LHCN-M2 (cell line): Measurements from ENCODE around the gene RIPPLY1. TPM values are rescaled to one million over a fixed set of nuclear protein-coding genes. Genes with fewer than 3 reads are reported as not detected.
"Not testable (repeated sequence)": the region's sequence is repeated elsewhere in the genome, so short reads cannot be mapped to it uniquely, and the experiment has no call there.

Source experiments
- DNase-seq: peaks from one replicate; pipeline ENCODE4 v3.0.0-alpha.2; 2012; ENCODE audit warnings: low read depth
- total RNA-seq: library from RNA; depleted of rRNA; stranded (reverse); fragments of >200 nt; gene quantifications from 2 replicates; pipeline ENCODE4 v1.2.3, GENCODE V29; 2014

The RIPPLY1 gene
- total RNA-seq, 1 experiment from 2014 or later = not detected

DNA sequence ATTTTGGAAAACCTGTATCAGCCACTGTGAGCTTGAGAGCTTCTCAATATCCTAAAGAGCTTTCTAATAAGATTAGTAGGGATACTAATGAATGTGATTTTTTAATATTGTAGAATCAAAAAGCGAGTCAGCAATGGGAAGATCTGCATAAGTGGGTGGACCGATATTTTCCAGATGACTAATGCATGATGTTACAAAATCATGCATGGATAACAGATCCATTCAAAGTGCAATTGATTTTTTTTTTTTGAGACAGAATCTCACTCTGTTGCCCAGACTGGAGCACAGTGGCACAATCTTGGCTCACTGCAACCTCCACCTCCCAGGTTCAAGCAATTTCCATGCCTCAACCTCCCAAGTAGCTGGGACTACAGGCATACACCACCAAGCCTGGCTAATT is 9.7 kb upstream of the RIPPLY1 start:
- DNase-seq = no peak

DNA sequence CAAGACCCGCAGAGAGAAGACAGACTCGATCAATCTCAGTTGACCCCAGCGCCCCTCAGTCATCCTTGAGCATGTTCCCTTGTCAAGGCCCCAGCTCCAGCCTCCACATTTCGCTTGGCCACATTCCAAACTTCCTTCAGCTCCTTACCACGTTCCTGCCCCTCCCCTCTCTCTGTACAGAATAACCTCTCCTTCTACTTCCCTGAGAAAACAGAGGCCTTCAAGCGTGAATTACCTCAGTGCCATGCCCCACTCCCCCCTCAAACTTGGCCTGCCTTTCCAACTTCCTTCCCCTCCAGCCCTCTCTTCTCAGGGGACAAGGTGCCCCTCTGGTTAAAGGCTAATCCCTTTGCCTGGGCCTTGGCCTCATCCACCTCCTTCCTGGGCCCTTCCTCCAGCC is 3.2 kb upstream of the RIPPLY1 start:
- no peak for DNase-seq

DNA sequence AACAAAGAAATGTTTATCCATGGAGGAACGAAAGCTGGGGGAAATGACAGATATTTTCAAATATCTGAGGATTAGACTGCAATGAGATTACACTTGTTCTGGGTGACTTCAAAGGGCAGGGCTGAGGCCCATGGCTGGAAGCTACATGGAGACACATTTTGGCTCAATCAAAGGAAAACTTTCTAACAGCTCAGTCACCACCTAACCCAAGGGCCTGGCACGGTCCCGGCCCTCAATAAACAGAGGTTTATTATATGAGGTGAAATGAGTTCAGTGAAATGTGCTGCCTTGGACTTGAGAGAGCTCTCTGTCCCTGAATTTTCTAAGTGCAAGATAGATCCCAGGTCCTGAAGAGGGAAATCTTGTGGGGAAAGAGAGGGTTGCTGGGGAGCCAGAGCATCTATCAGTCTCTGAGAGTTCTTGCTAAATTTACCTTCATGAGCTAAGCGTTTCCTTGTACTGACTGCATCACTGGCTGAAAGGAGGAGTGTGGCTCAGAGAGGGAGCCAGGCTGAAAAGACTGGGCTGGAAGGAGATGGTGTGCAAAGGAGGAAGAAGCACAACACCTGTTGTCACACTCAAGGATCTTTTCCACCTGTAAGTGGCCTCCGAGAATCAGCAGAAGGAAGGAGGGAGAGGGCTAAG is 2.0 kb upstream of the RIPPLY1 start:
- DNase-seq = no peak

DNA sequence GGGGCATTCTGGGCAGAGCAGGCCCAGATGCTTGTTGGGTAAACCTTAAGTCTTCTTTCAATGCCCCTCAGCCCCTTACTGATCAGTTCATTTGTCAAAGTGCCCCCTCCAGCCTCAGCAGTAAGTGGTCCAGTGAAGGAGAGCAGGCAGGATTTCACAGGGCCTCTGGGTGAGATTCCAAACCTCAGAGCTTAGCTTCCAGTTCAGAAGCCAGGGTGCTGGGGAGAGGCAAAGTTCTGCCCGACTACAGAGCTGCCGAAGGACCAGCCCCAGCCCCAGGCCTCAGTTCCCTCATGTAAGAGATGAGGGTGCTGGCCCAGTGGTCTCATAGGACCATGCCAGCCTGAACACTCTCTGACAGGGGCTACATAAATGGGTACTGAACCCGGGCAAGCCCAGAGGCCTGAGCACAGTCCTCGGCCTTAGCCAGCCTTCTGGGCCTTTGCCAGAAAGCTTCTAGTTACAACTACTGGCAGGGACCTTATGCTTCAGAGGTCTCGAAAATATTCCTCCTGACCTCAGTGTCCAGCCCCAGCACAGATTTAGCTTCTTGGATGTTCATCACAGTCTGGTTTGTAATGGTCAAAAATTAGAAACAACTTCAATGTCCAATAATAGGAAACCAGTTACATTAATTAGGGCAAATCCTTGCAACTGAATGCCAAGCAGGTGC is 851 bp upstream of the RIPPLY1 start:
- no peak for DNase-seq

DNA sequence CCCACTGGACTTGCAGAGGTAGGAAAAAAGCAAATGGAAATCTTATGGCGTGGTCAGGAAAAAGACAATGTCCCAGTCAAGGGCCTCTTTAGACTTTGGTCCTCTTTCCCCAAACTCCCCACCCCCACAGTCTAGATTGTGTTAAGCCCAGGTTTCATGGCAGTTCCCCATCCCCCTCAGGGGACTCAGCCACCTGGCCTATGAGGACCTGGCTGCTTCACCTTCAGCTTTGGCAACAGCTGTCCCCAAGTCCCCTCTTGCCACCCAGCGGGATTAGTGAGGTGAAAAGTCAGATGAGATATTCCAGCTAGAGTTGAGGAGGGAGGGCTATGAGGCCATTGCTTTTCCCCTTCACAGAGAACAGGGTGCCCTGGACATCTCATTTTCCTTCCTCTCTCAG is 457 bp downstream of the RIPPLY1 start:
- DNase-seq = no peak

DNA sequence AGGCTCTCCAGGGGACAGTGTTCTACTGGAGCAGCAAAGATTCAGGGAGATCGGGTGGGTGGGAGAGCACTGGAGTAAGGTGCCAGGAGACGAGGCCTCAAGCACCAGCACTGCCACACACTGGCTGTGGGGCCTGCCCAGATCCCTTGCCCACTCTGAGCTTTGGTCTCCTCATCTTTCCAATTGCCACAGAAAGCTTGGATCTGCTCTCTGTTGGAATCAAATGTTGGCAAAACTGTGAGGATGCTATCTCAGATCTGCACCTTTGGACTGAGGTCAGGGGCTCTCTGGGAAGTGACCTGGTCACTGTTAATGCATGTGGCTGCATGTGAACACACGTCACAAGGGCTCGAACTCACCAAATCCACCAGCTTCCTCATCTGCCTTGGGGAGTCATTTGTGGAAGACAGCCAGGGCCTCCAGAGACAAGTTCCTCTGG is 1.3 kb downstream of the RIPPLY1 start:
- DNase-seq = no peak

DNA sequence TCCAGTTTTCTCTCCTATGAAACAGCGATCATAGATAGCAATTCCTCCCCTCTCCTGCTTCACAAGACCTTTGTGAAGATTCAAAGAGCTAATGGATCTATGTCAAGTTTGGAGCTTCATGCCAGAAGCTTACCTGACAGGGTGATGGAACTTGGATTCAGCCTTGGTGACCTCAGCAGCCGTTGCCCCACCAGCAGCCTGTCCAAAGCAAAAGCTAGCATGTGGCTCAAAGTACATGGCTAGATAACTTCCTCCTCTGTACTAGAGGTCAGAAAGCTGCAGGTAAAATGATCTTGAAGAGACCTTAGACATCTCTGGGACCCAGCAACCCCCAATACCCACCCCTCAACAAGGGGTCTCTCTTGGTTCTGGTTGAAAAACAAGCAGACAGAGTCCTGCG is 1.8 kb downstream of the RIPPLY1 start:
- DNase-seq = no peak

DNA sequence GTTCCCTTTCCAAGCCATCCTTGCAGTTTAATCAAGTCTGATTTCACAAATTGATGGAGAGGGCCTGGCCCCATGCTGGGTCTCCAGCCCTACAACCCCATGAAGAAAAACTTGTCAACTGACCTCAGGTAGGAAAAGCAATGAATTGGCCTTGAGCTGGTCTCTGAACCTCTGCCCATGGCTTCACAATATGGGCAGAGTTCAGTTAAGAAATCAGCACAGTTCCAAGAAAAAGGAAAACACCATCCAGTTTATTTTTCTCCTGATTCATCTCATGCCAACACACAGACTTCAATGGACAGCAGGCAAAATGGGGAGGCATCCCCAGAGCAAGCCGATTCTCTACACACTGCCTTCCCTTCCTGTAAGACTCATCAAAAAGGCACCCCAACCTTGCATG is 3.3 kb downstream of the RIPPLY1 start:
- DNase-seq = peak; percentile 27

DNA sequence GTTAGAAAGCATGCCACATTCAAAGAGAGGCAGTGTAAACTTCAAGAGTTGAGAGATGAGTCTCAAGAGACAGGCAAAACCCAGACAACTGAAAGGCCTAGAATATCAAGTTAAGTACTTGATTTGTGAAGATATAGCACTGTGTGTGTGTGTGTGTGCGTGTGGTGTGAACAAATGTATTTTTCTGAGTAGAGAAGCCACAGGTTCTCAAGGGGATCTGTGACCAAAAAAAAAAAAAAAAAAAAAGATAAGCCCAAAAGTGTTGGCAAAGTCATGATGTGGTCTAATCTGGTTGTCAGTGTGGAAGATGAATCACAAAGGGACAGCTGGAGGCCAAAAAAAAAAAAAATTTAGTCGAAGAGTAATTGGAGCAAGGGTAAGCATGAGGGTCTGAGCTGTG is 3.9 kb downstream of the RIPPLY1 start:
- DNase-seq = peak; percentile 66

DNA sequence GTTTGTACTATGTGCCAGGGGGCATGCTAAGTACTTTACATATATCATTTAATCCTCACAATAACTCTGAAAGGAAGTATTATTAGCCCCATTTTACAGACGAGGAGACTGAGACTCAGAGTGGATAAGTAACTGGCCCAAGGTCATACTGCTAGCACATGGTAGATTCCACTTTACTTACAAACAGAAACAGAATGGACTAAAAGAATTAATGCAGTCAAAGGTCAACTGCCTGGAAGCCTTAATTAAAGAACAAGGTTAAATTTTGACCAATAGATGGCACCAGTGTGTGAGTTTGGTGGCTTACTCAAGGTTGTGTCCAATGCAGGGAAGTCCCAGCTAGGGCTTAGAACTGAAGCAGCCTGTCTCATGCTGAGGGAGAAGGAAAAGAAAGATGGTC is 4.7 kb downstream of the RIPPLY1 start:
- peak; percentile 64 for DNase-seq

DNA sequence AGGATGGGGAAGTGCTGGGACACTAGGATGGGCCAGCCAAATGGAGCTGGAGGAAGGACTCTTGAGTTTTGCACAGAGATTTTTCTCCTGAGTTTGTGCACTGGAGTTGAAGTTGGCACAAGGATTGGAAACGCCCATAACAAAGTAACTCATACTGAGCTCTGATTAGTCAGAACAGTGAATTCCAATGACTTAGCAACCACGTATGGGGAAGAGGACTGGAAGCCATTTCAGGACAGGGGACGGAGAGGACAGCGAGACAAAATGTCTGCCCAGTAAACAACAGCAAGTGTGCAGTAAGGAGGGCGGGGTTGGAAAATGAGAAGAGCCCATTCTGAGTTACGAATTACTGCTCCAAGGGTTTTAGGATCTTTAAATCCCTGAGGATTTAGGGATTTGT is 5.9 kb downstream of the RIPPLY1 start:
- peak; percentile 57 for DNase-seq

DNA sequence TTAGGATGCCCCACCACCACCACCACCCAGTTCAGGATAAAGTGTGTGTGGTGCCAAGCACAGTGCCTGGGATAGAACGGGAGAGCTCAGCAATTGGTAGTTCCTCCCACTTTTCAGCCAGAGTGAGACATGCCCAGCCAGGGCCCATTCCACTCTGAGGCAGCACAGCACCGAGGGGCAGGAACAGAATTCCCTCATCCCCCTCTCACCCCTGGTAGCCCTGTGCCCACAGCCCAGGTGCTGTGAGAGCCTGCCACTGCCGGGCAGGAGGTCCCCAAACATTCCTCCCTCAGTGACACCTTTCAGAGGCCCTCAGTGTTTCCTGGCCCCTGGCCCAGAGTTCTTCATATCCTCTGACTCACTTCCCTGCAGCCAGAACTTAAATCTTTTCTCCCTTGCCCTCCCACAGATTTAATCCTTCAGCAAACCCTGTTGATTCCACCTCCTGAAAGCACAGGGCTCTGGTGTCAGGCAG is 8.1 kb downstream of the RIPPLY1 start:
- DNase-seq = peak; percentile 70

DNA sequence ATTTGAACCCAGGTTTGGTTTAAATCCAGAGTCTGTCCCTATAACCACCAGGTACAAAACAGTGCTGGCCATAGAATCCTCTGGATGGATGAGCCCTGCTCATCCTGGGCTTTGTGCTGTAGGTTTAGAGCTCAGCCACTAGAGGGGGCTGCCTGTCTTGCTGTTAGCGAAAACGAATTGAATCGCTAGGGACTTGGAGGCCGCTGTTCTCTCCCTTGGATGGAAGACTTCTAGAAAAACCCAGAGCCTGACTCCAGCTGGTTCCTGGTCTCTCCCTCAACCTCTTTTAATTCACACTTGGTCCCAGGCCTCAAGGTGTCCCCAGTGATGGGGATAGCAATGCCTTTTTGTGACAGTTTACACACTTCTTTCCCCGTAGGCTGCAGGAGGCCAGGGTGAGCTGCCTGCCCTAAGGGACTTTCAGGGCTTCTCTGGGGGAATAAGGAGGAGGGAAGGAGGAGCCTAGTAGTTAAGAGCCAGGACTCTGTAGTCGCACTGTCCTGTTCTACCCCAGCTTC is 8.7 kb downstream of the RIPPLY1 start:
- peak; percentile 69 for DNase-seq

DNA sequence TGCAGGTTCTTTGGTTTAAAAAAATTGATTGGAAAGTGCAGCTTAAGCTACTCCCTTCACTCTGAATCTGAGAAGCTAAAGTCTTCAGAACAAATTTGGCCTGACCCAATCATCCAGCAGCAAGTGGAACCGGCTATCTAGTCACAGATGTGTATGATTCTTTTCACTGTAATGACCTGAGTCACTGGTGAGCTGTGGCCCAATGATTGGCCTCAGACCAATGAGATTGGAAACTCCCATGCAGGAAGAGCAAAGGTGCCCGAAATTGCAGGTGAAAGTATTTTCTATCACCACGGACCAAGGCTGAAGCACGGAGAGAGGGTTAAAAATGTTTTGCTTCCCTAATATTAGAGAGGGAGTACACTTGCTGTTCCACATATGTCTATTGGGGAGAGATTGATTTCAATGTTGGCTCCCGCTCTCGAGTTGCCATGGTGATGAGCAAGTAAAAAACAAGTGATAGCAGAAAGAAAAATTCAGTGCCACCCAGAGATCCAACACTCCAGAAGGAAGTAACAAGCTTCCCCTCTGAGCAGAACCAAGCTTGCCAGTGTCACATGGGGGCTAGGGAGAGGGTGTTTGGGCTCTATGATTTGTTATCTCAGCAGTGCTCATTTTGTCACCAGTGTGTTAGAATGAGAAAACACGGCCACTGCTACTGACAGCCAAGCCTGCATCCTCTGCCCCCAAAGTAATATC is 11.2 kb downstream of the RIPPLY1 start:
- DNase-seq = no peak

DNA sequence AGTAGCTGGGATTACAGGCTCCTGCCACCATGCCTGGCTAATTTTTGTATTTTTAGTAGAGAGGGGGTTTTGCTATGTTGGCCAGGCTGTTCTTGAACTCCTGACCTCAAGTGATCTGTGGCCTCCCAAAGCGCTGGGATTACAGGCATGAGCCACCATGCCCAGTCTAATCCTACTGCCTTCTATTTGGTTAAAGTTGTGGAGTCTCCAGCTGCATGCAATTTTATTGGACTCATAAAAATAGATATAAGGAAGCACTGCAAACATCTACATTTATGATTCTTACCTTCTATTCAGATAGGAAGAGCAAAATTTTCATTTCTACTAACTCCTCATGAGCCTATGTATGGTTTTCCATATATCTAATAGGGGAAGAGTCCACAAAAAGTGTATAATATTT is 13.7 kb downstream of the RIPPLY1 start:
- no peak for DNase-seq

DNA sequence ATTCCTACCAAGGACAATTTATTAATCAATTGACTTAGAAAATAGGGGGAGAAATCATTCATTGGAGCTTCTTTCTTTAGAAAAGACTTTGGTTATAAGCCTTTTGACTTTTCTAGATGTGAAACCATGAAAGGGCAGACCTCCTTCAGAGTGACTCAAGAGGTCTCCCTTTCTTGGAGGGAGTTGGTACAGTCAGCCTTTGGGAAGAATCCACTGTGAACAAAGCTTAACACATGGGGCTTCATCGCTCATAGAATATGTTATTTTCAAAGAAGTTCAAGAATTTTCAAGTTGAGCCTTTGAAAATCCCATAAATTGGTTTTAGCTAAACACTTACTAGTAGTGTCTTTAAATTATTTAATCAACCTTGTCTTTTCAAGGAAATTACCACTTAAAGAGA is 28.0 kb downstream of the RIPPLY1 start:
- no peak for DNase-seq

DNA sequence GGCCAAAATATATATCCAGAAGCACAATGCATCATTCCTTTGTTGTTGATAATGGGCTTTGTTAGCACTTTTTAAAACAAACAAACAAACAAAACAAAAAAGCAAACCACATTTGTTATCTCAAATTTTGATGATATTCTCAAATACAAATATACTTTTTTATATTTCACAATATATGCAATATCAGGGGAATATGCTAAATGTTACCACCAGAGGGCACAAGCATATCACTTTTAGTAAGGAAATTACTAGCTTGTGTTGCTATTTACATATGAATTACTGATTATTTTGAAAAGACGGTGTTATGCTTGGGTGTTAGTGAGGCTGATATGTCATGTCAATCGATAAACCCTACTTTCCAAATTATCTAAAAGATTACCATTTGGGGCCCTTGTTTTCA is 29.1 kb downstream of the RIPPLY1 start:
- DNase-seq = peak; percentile 13

DNA sequence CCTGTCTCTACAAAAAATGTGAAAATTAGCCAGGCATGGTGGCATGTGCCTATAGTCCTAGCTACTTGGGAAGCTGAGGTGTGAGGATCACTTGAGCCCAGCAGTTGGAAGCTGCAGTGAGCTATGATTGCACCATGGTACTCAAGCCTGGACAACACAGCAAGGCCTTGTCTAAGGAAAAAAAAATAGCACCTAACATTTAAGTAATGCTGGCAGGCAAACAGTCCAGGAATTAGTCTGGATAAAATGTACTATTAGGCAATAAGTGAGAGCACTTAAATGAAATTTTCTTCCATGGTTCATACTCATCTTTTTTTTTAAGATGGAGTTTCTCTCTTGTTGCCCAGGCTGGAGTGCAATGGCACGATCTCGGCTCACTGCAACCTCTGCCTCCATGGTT is 30.3 kb downstream of the RIPPLY1 start:
- not testable (repeated sequence) for DNase-seq

DNA sequence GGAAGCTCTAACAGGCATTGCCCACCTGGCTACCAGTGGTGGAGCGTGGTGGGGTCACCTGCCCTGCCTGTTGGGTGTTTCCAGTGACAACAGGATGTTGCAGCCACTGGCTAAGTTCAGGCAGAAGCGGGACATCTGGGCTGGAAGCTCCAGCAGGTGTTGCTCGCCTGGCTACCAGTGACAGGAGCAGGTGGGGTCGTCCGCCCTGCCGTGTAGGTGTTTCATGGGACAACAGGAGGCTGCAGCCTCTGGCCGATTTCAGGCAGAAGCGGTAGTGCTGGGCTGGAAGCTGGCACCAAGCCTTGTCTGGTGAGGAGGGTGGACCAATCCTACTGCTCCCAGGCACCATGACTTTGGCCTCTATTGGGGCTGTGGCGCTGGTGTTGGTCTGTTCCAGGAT is 39.4 kb downstream of the RIPPLY1 start:
- no peak for DNase-seq

DNA sequence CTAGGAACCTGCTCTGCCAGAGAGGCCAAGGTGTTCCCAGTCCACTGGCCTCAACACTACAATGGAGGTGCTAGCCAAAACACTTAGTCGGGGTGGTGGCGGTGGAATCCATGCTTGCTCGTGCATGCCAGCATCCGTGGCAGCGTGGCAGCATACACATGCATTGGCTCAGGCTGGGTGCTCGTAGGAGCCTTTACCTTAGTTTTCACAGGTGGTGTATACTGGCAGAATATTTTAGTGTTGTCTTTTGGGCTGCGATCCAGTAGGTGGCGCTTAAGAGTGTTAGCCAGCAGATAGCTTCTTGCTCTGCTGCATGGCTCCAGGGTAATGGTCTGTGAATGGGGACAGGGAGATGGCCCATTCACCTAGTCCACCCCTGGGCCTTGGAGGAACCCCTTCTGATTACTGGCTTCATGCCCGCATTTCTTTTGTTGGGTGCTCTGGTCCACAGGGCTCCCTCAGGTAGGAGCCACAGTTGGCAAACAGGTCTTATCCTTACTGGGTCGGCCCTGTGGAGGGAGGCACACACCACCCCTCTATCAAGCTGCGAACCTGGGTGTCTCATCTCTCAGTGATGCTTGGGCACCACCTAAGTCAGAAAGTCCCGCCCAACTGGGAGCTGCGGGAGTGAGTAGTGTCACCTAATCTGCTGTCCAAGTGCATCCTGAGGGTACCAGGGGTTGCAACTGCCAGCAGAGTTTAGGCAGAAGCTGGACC is 40.0 kb downstream of the RIPPLY1 start:
- DNase-seq = peak; percentile 3
